Head of caudate nucleus (tissue), 42 donors: ENCODE data around the gene ETV3.

ENCODE experiments used
- DNase-seq, 42 donors: peaks; one replicate each; pipeline versions ENCODE4 v3.0.0 to v3.0.0-alpha.2; 2020 to 2021; ENCODE audit warnings: mixed read lengths in 7 of 42
- intact Hi-C: fragments of 100-400 bp; cut with DNase I; formaldehyde crosslinking; loops from one replicate; pipeline ENCODE4 v1.15.0; 2022

ETV3 gene

DNA sequence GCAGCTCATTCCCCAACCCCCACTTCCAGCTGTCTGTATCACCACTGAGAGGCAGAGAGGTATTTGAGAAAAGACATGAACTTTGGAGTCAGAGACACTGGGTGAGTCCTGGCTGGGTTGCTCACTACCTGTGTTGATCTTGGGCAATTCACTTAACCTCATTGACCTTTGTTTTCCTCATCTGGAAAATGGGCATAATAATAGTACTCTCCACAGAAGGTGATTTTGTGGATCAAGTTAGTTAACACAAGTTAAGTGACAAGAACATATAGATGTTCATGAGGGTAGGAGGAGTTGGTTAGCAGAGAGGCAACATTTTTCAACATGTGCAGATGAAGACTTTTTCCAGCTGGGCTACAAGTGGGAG lies 21.5 kb downstream of the ETV3 start:
- intact Hi-C loops, result no loop called here
- no peak for DNase-seq

DNA sequence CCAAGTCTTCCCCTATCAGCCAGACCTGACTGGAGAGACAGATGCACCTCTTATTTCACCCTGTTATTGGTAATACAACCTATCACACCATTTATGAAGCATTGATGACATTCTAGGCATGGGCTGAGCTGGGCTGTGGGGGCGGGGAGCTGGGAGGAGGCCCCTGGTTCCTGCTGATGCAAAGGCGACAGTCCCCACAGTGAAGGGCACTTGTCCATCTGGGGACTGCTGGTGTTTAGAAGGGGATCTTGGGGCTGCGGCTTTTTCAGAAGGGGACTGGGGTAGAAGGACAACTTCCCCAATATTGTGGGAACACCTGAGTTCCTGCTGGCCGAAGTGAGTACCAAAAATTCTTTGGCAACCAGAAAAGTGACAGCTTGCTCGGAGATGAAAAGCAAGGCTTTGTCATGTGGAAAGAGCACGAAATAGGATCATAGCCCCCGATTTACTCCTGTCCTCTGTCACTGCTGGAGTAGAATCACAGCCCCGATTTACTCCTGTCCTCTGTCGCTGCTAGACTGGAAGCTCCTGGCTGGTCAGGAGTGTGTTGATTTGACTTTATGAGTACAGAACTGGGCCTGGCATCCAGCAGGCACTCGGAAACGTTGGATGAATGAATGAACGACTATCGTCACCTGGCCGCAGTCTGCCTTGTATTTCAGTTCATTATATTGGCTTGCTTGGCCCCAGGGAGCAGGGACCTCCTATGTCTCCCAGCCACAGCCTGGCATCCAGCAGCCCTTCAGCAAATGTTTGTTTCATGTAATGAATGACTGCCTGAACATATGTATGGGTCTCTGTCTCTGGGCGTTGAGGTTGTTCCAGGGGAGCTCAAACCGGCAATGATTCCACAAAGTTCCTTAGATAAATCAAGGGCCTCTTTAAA lies 22.1 kb downstream of the ETV3 start:
- DNase-seq, result peak in 4 of 42 donors; percentile 5 to 24 (median 19)
- intact Hi-C loops, result no loop called here

DNA sequence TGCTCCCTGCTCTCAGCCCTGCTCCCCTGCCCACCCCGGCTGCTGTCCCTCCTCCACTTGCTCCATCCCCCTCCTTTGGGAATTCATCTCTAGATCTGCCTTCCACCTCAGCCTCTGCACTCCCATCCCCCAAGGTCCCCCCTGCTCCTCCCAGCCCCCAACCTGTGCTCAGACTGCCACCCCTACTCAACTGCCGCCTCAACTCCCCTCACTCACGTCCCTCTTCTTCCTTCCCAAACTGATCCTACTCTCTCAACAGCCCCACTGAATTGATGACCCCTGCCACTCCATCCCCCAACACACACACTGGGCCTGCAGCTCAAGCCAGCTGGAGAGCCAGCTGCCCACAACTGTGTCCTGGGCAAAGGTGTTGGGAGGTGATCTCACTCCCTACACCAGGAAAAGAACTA lies 22.8 kb downstream of the ETV3 start:
- DNase-seq, result peak in 3 of 42 donors; percentile 10 to 22 (median 11)

GRCh38 chr1:157114183-157115121 lies 23.7 kb downstream of the ETV3 start:
- peak in 6 of 42 donors; percentile 9 to 28 (median 18) for DNase-seq
- intact Hi-C loops, result no loop called here

More for the DNA sequence above, 22.8 kb downstream of the ETV3 start:
- intact Hi-C loops, result no loop called here

DNA sequence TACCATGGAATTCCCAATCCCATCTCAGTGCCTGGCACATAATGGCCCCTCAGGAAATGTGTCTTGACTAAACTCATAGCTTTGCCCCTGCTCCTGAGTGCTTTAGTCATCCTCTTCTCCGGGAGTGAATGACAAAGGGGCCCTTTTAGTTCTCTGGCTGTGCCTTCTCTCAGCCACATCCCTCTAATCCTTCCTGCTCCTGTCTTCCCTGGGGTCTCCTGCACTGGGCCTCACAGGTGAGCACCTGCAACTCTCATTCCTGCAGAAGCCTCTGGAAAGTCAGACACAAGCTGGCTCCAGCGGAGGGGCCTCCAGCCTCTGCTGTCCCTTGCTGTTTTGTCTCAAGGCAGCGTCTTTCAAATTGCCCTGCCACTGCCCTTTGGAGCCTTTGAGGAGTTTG lies 24.6 kb downstream of the ETV3 start:
- peak in 5 of 42 donors; percentile 4 to 28 (median 7) for DNase-seq
- intact Hi-C loops, result no loop called here

- peak in 4 of 42 donors; percentile 20 to 35 (median 26) for DNase-seq
- intact Hi-C loops, result no loop called here
These were observed 25.1 kb downstream of the ETV3 start for GRCh38 chr1:157113106-157113505.

- intact Hi-C loops, result no loop called here
- peak in 30 of 42 donors; percentile 12 to 80 (median 42) for DNase-seq
These were observed 25.9 kb downstream of the ETV3 start for GRCh38 chr1:157112186-157112867.

GRCh38 chr1:157111396-157112165 lies 26.6 kb downstream of the ETV3 start:
- peak in 5 of 42 donors; percentile 10 to 35 (median 26) for DNase-seq
- intact Hi-C loops, result no loop called here

- peak in 3 of 42 donors; percentile 9 to 29 (median 19) for DNase-seq
- intact Hi-C loops, result no loop called here
These were observed 27.5 kb downstream of the ETV3 start for GRCh38 chr1:157110686-157111085.

- intact Hi-C loops, result no loop called here
- DNase-seq, result peak in 2 of 42 donors; percentile 1 to 3
These were observed 28.2 kb downstream of the ETV3 start for GRCh38 chr1:157110003-157110402.

DNA sequence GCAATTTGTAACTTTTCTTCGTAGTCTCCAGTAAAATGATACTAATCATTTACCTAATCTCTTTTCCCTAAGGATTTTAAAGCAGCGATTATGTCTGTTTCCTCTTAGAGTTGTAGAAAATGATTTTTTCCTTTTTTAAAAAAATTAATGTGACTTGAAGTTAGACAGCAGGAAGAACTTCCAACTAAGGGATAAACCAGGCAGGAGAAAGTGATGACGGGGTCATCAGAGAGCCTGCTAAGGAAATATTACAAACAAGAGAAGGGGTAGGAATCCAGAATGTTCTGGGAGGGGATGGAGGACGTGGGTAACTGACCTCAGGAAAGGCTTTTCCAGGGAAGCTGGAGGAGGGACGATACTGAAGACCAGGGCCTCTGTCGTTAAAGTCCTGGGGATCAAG lies 29.7 kb downstream of the ETV3 start:
- intact Hi-C loops, result no loop called here
- DNase-seq, result peak in 3 of 42 donors; percentile 3 to 14 (median 7)

DNA sequence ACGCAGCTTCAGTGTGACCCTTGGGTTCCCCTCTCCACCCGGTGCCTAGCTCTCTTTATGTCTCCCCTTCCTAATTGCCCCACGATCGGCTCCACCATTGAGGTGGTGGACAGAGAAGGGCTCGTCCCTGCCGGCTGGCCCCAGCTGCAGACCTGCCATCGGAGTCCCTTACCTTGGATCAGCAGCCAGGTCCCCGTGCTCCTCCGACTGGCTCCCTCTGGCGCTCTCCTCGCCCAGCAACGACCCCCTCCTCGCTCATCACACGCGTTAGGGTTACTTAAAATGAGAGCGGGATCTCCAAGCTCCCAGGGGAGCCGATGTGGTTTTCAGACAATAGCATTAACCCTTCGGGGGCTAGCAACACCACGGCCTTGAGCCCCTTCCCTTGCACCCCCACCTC lies 30.5 kb downstream of the ETV3 start:
- DNase-seq, result peak in 4 of 42 donors; percentile 10 to 14 (median 12)
- intact Hi-C loops, result no loop called here

DNA sequence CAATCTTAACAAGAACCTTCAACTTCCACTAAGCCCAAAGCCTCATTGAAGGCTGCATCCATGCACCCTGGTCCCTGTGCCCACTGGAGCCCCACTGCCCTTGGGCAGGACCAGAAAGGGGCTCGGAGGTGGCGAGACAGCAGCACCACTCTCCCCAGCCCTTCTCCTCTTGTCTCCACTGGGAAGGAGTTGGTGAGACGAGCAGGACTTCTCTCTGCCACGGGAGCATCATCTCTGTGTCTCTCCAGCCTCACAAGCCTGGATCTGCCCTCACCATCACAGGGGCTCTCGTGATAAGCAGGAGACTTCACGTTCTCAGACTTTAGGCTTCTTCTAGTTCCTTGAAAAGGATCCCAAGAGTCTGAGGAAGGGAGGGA lies 31.4 kb downstream of the ETV3 start:
- DNase-seq, result peak in 2 of 42 donors; percentile 12 to 18
- intact Hi-C loops, result no loop called here

GRCh38 chr1:157105988-157106812 lies 32.0 kb downstream of the ETV3 start:
- intact Hi-C loops, result no loop called here
- DNase-seq, result peak in 16 of 42 donors; percentile 10 to 59 (median 26)

DNA sequence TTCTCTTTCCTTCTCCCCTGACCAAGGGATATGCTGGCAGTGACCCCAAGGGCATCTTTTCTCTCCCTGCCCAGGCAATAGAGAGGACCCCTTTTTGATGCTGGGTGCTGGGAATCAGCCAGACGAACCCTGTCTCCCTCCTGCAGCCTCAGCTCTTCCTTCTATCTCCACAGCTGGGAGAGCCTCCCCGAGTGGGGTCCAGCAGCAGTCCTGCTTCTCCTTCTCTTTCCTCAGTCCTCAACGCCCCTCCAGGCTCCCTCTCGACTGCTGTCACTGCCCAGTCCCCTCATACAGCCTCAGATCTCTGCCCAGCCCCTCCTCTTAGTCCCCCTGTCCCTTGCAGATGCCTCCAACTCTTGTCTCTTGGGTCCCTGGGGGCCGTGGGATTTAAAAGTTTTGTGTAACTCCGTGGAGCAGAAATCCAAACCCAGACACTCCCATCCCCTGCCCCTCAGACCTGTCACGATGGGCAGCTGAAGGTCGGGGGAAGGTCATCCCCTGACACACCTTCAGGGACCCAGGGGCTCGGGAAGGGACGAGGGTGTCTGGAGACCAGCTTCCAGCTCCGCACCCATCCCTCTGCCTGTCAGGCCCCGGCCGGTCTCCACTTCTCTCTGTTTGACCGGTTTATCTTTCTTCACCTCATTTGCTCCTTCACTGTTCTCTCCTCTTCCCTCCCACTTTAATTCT lies 32.8 kb downstream of the ETV3 start:
- peak in 1 of 42 donors; percentile 13 for DNase-seq
- intact Hi-C loops, result no loop called here

DNA sequence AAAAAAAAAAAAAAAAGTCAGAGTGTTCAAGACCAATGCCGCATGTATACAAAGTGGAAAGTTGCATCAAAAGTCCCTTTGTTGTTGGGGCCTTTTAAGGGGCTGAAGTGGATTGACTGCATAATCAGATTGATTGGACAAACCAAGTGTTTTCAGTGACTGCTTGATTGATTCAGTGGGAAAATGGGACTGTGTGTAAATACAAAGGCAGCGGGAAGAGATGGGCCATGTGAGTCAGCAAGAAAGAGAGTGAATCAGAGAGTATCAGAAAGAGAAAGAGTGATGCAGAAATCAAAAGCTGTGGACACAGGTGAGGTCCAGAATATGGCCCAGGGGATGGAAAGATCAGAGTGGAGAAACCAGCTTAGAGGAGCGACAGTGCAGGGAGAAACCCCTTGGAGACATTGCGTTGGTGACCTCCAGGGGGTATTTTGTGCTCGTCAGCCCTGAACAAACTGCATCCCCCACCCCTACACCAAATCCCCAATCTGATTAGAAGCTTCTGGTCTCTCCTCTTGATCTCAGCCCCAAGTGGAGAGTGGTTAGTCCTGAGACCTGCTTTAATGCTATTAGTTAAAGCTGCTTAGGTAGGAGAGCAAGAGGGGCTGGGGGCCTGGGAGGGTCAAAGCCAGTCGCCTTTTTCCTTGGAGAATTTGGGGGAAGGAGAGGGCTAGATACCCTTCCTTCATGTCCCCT lies 33.4 kb downstream of the ETV3 start:
- peak in 1 of 42 donors; percentile 19 for DNase-seq
- intact Hi-C loops, result no loop called here
